Sciatic nerve (tissue), 2 donors: ENCODE results near the gene RASA4B. TPM values are rescaled to one million over a fixed set of nuclear protein-coding genes. Genes with fewer than 3 reads are reported as not detected.
"Not testable (repeated sequence)": the region's sequence is repeated elsewhere in the genome, so short reads cannot be mapped to it uniquely, and the experiment has no call there.

Experiments used
- ATAC-seq: fragments of 200-7000 bp; cut with Tn5 transposase; one replicate; pipeline ENCODE4 v1.9.1; 2020; ENCODE audit warnings: mild to moderate bottlenecking, moderate library complexity
- DNase-seq: peaks from one replicate; pipeline ENCODE4 v3.0.0-alpha.2; 2020; ENCODE audit warnings: low spot score
- intact Hi-C: fragments of 100-400 bp; cut with DNase I; formaldehyde crosslinking; loops from one replicate; pipeline ENCODE4 v1.14.2; 2022
- total RNA-seq: library from RNA; stranded (reverse); fragmentation: NEBNext Ultra II Directional; extraction: Animal tissue kit (Norgen Biotek cat#: 25700); gene quantifications from one replicate; pipeline ENCODE4 v1.2.1, GENCODE V29; 2021
- donor health status: DM: no; HTN: no; CAD: no.
- donor health status: DM: no; HTN: no; CAD: no.

RASA4B gene
- total RNA-seq, 1 donor from 2014 or later, result 59.3 TPM

DNA sequence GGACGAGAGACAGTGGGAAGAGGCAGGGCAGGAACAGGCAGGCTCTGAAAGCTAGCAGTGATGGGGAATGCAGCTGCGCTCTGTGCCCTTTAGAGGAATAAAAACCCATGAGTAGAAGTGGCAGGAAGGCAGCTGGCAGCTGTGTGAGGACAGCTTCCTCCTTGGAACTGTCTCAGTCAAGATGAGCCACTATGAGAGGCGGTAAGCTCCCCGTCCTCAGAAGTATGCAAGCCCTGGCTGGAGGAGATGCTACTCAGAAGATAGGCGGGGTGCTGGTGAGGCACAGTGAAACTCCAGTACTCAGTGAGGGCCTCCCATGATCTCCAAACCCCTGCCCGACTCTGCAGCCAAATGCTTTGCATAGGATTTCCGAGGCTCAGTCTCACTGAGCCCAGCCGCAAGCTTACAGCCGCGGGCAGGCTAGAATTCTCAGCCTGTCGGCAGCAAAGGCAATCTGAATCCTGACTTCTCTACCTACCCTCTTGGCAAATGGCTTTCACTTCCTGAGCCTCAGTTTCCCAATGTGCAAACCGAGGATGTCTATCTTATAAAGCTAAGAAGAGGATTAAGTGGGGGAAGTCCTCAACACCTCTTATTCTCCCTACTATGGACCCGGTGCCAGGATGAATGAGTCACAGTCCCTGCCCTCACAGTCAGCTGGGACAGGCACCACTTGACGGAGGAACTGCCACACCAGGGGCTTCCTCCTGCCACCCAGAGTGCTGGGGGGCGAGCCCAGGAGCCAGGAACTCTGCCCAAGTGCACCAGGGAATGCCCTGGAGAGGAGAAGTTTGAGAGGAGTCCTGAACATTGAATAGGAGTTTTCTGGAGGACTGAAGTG lies 2.5 kb downstream of the RASA4B start:
- ATAC-seq, intact Hi-C loops: not testable (repeated sequence)

GRCh38 chr7:102512642-102513221 lies 4.8 kb downstream of the RASA4B start:
- peak; percentile 45 for ATAC-seq
- intact Hi-C loops, result not testable (repeated sequence)

More for the DNA sequence above, 2.5 kb downstream of the RASA4B start:
- DNase-seq, result not testable (repeated sequence)

DNA sequence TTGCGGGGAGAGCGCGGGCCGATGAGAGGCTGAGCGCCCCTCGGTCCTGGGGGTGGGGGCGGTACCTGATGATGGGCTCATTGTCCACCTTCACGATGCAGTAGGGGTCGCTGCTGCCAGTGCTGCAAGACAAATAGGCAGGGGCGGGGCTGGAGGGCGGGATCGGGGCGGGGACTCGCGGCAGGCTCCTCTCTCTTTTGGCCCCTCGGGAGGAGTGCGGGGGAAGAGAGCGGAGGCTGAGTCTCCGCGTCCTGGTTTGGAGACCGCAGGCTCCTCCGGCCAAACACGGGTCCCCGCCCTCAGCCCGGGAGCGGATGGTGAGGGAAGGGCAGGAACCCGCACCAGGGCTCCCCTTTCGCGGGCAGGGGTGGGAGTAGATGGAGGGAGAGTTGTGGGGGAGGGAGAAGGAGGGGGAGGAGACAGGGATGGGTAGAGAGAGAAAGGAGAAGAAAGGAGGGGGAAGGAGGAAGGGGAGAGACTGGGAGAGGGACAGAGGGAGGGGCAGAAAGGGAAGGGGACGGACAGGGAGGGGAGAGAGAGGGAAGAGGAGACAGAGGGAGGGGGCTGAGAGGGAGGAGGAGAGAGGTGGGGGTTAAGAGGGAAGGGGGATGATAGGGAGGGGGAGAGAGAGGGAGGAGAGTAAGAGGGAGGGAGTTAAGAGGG lies 5.6 kb downstream of the RASA4B start:
- ATAC-seq, result peak; percentile 81
- intact Hi-C loops, DNase-seq: not testable (repeated sequence)

More at GRCh38 chr7:102512642-102513221, 4.8 kb downstream of the RASA4B start:
- peak; percentile 73 for DNase-seq

- intact Hi-C loops, ATAC-seq: not testable (repeated sequence)
- DNase-seq, result peak; percentile 42
Observed at GRCh38 chr7:102510575-102510974, 7.0 kb downstream of the RASA4B start.

GRCh38 chr7:102507410-102508088 lies 10.0 kb downstream of the RASA4B start:
- ATAC-seq, intact Hi-C loops: not testable (repeated sequence)
- peak; percentile 57 for DNase-seq

- intact Hi-C loops, ATAC-seq: not testable (repeated sequence)
- peak; percentile 57 for DNase-seq
Observed at GRCh38 chr7:102505298-102506185, 12.0 kb downstream of the RASA4B start.

GRCh38 chr7:102503141-102503540 lies 14.4 kb downstream of the RASA4B start:
- ATAC-seq, result peak; percentile 16
- intact Hi-C loops, DNase-seq: not testable (repeated sequence)

DNA sequence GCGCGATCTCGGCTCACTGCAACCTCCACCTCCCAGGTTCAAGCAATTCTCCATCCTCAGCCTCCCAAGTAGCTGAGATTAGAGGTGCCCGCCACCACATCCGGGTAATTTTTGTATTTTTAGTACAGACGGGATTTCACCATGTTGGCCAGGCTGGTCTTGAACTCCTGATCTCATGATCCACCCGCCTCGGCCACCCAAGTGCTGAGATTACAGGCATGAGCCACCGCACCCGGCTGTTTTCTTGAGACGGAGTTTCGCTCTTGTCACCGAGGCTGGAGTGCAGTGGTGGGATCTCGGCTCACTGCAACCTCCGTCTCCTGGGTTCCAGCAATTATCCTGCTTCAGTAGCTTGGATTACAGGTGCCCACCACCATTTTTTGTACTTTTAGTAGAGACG lies 19.3 kb downstream of the RASA4B start:
- DNase-seq, intact Hi-C loops, ATAC-seq: not testable (repeated sequence)

- not testable (repeated sequence) for DNase-seq
Observed at GRCh38 chr7:102497308-102497707, 20.3 kb downstream of the RASA4B start.

DNA sequence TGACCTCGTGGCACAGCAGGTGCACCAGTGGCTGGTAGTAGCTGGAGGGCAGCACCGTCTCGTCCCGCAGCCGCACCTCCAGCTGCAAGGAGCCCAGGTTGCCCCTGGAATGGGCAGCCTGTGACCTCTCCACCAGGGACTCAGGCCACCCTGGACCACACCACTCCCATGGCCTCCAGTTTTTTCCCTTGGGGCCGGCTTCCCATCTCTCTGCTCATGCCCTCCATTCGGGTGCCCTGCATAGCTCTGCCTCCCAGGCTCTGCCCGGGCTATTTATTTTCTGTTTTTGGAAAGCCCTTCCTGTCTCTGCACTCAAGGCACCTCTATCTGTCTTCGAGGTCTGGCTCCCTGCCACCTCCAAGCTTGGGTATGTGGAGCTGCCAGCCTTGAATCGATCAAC lies 20.7 kb downstream of the RASA4B start:
- ATAC-seq, intact Hi-C loops, DNase-seq: not testable (repeated sequence)

More at GRCh38 chr7:102497308-102497707, 20.3 kb downstream of the RASA4B start:
- ATAC-seq, intact Hi-C loops: not testable (repeated sequence)

DNA sequence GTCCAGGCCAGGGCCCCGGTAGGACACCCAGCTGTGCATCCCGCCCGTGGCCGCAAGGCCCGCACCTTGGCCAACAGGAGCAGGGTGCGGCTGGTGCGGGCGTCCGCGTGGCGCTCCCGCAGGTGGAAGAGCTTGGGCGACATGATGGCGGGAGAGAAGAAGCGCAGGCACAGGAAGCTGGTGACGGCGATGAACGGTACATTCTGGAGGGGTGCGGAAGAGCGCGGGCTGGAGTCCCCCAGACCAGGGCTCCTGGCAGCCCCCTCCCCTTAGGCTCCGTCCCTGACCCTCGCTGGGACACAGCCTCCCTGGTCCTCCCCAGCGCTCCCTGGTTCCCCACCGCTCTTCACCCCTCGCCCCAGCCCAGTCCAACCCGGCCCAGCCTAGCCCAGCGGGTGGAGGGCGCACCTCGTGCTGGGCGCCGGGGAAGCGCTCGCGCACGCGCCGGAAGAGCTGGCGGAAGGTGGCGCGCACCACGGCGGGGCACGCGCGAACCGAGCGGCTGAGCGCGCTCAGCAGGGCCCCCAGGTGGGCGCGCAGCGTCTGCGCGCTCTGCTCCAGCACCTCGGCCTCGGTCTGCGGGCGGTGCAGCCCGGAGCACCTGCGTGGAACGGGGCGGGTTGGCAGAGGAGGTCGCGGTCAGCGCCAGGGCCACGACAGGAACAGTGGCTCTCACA lies 23.0 kb downstream of the RASA4B start:
- DNase-seq, intact Hi-C loops: not testable (repeated sequence)
- peak; percentile 18 for ATAC-seq

- intact Hi-C loops, DNase-seq, ATAC-seq: not testable (repeated sequence)
Observed at GRCh38 chr7:102494026-102494425, 23.6 kb downstream of the RASA4B start.

DNA sequence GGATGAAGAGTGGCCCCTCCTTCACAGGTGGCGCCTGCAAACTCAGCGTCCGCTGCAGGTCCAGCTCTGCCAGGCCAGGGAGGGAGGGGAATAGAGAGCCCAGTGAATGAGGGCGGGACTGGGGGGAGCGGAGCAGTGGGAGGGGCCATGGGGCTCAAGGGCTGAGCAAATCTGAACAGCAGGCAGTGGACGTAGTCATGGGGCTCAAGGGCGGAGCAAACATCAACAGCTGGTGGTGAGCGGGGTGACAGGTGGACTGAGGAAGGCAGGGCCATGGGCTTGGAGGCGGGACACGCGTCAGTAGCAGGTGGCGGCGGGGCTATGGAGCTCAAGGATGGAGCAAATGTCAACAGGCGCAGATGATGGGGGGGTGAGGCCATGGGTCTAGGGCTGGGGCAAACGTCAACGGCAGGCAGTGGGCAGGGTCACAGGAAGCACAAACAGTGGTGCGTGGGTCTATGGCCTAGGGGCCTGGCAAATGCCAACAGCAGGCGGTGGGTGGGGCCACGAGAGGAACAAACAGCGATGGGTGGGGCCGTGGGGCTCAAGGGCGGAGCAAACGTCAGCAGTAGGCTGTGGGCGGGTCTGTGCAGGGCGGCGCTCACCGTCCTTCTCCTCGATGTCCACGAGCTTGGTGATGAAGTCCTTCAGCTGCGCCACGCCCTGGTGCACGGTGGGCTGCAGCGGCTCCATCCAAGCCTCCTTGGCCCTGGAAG lies 24.2 kb downstream of the RASA4B start:
- ATAC-seq, result peak; percentile 81
- DNase-seq, intact Hi-C loops: not testable (repeated sequence)

DNA sequence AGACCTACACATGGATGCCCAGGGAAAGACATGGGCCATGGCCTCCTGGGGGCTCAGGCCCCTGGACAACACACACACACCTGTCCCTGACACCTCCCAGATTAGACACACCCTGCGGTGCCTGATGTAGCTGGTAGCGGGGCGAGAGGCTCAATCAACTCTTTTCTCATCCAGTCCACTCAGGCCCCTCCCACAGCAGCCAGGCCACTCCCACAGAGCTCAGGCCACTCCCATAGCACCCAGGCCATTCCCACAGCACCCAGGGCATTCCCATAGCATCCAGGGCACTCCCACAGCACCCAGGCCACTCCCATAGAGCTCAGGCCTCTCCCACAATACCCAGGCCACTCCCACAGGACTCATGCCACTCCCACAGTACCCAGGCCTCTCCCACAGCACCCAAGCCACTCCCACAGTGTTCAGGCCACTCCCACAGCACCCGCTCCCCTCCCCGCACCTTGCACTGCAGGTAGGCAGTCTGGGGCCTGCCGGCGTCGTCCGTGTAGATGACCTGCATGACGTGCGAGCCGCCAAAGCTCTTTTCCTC lies 27.0 kb downstream of the RASA4B start:
- peak; percentile 76 for DNase-seq
- intact Hi-C loops, result not testable (repeated sequence)
- peak; percentile 48 for ATAC-seq

- ATAC-seq, intact Hi-C loops, DNase-seq: not testable (repeated sequence)
Observed at GRCh38 chr7:102484317-102484716, 33.3 kb downstream of the RASA4B start.

DNA sequence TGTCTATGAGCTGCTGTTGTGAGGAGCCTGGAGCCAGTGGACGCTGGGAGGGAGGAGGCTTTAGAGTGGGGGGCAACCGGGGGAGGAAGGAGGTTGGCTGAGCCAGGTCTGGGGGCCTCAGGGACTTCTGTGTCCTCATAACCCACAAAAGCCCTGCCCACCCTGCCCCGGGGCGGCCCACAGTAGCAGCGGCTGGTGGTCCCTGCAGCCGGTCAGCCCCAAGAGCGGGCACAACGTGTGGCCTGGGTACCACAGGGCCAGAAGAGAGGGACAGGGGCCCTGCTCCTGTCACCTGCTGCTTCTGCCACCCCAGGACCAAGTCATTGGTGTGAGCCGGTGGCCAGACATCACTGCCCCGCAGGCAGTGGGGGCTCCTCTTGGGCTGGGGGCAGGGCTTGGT lies 35.6 kb downstream of the RASA4B start:
- ATAC-seq, DNase-seq, intact Hi-C loops: not testable (repeated sequence)
